Activated T-helper 9 cell treated with anti-CD3 and anti-CD28 coated beads, Interleukin-2, amount 50 U/mL, for 16 hours (primary cell): Measurements from ENCODE around the gene KIF26A.

ENCODE experiments used
- DNase-seq: peaks from one replicate; pipeline ENCODE4 v3.0.0-alpha.2; 2020; ENCODE audit warnings: low read depth

The KIF26A gene

DNA sequence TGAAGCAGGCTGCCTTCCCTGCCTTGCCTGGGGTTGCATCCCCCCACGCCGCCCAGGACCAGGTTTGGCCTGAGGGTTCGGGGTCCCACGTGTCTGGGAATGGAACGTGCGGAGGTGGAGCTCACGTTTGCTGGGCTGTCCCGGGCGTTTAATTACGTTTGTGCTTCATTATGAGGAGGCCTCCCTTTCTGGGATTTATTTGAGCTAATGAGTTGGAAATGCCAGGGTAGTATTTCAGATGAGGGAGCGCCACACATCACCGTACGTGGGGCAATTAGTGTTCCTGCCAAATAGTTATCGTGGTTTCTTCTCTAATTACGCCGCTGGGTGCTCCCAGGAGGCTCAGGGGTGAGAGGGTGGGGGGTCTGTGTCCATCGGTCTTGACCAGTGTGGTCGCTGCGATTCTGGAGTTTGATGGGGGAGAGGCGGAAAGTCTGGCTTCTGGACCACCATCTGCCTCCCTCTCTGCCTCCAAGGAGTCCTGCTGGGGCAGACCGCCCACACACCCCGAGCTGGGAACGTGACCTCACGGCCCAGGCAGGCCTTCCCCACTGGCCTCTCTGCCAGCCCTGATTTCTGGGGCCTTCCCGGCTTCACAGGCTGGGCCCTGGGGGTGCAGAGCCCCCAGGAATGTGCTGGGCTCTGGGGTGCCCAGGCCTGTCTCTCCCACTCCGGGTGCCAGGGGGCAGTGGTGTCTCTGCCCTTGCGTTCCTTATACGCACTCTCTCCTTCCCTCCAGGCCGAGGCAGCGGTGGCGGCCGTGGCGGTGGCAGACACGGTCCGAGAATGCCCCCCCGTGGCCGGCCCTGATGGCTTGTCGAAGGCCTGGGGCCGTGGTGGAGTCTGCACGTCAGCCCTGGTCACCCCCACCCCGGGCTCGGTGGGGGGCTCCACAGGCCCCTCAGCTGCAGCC, 18.9 kb downstream of the KIF26A start:
- DNase-seq: no peak

DNA sequence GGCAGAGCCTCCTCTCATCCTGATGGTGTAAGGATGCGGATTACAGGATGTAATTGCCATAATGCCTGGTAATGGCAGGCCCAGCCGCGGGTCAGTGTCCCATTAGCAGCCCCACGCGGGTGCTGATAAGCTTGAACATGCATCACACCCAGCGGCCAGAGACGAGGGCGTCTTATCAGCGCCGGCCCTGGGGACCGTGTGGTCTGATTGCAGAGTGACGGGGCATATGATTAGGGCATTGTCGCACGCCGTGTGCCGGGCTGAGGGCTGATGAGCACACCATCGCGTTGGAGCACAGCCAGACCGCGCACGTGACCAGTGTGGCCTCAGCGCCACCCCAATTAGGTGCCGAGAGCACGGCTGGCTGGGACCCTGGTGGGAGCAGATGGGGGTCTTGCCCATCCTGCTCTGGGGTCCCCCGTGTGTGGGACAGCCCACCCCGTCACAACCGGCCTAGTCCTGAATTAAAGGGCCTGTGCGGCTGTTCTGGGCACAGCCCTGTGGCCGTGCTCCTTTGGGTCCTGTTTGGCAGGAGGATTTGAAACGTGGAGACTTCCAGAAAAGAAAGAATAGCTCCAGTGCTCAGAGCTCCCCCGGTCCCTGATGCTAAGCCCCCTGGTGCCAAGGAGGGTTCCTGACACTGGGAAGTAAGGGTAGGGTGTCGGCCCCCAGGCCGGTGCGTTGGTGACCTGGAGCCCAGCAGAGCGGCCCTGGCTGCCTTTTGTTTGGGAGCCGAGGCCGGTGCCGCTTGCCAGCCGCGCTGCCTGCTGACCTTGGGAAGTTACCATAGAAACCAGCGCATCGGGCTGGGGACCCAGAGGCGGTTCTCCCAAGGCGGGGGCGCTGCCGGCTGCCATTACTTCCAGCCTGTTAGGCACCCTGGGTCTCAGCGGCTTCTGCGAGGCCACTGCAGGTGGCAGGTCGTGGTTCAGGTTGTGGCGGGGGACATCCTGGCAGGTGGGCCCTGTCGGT, 20.7 kb downstream of the KIF26A start:
- DNase-seq: no peak

DNA sequence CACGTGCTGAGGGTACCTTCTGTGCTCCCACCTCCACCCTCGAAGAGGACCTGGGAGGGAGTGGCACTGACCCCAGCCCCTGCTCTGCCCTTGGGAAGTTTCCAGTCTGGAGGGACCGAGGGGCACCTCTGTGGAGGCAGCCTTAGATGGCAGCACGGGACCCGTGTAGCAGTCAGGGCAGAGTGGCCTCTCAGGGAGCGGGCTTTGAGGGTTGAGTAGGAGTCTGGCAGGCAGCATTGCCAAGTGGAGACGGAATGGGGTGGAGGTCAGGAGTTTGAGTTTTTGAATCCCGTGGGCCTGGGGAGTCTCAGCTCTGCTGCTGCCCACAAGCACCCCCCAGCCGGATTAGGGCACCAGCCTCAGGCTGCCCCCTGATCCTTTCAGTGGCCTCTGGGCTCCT, 21.6 kb downstream of the KIF26A start:
- no peak for DNase-seq

DNA sequence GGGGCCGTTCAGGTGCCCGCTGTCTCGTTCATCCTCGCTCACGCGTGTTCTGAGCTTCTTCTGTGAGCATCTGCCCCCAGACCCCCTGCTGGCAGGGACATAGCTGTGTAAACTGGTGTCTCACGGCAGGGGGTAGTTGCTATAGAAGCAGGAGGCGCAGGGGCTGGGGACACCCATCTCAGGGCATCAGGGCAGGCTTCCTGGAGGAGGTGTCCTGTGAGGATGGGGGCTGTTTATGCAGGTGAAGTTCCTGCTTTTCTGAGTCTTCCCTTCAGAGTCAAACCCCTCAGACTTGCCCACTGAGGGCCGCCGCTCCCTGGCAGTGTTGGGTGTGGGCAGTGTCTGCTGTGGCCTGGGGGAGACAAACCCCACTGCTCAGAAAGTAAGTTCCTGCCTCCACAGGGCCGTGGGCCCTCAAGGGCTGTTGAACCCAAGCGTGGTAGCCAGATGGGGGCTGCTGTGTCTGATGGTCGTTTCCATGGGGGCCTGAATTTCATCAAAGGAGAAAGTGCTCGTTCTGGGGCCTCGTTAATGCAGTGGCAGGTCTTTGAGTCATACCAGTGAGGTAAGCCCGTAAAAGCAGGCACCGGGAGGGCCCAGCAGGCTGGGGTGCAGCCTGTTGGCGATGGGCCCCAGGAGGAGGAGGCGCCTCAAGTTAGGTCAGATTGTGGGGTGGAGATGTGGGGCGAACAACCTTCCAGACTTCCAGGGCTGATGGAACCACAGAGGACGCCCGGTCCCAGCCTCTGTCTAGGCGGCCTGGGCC, 23.4 kb downstream of the KIF26A start:
- DNase-seq: no peak

DNA sequence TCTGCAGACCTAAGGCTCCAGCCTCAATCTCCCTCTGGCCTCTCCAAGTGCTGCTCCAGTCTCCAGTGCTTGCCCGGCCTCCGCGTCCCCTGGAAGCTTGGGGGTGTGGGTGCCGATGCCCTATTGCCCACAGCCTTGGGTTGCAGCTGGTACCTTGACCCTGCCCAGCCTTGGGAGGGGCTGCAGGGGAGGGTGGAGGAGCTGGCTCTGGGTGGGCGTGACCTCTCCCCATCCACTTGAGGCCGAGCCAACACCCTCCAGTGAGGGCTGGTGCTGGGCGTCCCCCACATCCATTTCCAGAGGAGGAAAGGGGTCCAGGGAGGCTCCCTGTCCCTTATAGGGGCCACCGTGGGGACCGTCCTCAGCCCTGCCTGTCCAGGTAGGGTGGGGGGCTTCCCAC, 24.1 kb downstream of the KIF26A start:
- DNase-seq: no peak

DNA sequence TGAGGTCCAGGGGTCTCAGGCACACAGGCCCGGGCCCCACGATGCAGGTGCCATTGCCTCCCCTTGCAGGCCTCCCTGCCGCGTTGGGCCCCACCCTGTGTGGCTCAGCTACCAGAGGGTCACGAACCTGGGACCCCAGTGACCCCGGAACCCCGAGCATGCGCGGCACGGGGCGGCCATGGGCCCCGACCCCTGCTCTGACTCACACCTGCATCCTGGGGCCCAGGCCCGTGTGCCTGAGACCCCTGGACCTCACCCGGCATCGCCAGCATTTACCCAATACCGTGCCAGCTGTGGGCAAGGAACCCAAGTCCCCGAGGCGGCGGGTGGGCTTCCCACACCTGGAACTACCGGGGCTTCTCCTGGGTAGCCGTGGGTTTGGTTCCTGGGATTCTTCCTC, 25.2 kb downstream of the KIF26A start:
- DNase-seq: no peak

DNA sequence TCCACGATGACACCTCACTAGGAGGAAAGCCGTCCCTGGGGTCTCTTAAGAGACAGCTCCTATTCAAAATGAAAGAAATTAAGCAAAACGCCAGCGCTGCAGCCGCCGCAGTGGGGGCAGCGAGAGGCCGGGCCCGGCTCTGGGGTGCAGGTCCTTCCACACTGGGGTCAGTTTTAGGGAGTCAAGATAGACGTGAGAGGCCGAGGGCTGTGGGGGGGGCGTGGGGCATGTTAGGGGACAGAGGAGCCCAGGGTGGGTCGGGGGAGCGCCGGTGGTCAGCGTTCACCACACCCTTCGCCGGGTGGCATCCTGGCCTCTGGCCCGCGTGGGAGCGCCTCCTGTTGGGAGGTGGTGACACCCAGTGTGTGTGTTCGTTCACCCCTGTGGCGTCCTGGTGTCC, 25.7 kb downstream of the KIF26A start:
- DNase-seq: no peak

DNA sequence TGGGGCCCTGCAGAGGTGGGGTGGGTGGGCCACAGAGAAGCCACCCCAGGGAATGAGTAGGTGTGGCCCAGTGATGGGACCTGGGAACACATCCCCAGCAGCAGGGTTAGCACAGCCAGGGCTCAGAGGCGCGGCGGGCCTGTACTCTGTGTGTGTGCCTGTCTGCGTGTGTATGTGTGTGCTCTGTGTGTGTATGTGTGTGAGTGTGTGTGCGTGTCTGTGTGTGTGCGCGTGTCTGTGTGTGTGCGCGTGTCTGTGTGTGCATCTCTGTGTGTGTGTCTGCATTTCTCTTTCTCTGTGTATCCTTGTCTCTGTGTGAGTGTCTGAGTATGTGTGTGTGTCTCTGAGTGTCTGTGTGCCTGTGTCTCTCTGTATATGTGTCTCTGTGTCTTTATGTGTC, 26.1 kb downstream of the KIF26A start:
- no peak for DNase-seq

DNA sequence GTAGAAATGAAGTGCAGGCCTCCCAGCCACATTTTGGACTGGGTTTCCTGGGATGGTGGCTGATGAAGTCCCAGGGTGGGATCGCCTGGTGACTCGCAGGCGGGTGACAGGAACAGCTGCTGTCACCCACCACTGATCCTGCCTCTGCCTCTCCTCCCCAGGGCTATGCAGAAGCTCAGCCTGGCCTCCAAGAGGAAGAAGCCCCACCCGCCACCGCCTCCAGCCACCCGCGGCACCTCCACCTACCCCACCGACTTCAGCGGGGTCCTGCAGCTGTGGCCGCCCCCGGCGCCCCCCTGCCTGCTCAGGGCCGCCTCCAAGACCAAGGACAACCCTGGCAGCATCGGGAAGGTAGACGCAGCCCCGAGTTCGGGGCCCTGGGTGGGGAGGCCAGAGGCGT, 28.3 kb downstream of the KIF26A start:
- DNase-seq: no peak

DNA sequence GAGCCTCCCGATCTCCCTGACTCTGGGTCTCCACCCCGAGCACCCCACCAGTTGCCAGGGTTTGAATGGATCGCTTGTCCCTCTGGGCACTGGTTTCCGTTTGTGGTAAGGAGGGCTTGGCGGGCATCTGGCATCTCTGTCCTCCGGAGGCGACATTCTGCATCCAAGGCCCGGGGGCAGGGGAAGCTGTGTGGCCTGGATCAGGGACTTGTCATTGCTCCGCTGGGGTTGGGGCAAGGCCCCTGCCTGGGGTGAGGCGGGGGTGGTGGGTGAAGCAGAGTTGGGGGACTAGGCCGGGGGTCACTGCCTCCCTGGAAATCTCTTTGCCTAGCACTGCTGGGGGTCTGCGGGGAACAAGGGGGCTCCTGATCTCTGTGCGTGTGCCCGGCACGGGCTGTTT, 30.2 kb downstream of the KIF26A start:
- DNase-seq: no peak

DNA sequence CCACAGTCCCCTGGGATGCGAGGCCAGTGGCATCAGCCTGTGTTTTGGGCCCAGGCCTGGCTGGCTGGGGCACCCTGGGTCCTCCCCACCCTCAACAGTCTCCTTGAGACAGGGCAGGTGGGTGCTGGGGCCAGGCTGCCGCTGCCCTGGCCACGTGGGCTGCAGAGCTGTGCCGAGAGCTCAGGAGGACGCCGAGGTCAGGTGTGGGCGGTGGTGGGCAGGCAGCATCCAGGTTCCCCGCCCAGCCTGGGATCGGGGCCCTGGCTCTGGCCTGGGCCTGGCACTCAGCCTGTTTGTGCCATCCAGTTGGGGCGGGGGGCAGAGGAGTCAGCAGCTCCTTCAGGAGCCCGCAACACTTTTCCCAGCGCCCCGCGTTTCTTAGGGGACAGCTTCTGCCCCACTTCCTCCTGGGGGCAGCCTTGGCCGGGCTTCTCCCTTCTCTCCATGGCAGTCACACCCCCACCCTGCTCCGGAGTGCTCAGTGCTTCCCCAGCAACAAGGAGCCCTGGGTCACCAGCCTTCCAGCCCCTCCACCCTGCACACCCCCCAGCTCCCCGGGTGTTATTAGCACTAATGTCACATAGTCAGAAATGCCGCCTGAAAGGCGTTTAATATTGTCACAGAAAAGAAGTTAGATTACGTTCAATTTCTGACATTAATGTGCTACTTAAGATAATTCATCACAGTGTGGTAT, 30.8 kb downstream of the KIF26A start:
- no peak for DNase-seq

DNA sequence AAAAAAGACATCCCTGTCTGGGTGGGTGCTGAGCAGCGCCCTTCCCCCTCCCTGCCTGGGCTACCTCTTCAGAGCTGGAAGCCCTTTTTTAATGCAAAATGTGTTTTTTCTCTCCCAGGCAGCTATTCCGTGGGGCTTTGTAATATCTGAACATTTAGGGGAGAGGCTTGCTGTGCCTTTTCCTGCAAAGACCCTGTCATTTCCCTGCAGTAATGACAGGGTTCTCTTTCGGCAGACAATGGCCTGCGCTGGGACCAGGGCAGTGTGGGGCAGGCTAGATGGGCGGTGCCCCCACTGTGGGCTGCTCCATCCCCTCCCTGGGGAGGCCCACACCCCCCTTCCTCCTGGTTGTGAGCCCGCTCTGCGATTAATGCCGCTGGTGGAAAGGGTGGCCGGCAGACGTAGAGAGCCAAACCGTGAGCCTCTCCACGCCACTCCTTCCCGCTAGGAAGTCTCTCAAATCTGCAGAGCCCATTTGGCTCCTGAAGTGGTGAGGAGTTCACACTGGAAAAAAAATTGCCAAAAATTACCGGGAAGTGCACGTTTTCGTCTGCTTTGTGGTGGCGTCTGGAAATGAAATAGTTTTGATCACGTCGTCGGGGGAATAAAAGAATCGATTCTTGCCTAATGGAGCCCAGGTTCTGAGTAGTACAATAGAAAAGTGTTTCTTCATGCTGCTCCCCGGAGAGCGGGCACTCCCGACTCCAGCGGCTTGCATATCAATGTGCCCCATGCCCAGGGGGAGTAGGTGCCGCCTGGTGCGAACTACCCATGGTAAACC, 31.5 kb downstream of the KIF26A start:
- DNase-seq: no peak

DNA sequence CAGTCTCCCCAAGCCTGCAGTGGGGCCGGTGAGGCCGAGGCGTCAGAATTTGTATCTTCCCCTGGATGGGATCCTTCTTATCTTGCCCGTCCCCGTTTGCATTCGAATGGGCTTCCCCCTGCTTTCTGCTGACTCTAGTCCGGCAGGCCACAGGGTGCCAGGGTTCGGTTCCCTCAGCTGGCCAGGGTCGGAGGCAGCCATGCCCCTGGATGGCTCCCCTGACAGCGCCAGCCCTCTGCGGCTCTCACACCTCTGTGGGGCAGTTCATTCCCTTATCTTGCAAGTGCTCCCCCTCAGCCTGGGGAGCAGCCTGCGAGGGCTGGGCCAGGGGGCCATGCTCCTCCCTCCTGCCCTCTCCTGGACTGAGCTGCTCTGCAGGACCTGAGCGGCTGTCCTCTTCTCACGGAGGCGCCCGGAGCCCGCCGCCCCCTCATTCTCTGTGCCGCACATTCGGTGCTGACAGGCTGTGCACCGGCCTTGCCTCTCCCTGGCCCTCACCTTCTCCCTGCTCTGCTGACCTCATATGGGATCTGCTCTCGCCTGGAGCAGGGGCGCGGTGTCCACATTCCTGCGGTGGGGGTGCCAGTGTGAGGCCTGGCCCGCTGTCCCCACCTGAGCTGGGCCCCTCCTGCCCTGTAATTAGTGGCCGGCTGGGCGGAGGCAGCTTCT, 32.8 kb downstream of the KIF26A start:
- no peak for DNase-seq

DNA sequence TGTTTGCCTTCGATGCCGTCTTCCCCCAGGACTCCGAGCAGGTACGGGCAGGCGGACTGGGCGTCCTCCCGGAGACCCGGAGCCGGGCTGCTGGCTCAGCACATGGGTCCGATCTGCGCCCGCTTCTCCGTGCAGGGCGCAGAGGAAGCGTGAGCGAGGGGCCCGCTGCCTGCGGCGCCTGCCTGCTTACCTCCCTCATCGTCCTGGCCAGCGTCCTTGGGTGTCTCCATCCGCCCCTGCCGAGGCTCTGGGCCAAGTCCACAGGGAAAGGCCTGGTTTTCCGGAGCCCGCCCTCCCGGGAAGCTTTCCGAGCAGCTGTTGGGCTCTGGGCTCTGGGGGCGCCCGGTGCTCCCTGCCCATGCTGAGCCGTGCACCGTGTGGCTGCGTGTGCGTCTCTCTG, 33.5 kb downstream of the KIF26A start:
- DNase-seq: no peak

DNA sequence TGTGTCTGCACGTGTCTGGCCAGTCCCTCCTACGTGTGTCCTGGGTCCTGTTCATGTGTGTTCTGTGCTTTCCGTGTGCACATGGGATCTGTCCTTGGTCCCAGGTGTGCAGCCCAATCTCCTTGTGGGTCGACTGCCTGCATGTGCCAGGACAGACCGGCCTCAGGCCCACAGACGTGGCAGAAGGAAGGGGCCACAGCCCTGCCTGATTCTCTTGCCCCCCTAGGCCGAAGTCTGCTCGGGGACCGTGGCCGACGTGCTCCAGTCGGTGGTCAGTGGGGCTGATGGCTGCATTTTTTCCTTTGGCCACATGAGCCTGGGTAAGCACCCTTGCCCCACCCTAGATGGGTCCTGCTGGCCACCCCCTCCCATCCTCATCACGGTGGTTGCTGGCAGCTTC, 34.0 kb downstream of the KIF26A start:
- no peak for DNase-seq

DNA sequence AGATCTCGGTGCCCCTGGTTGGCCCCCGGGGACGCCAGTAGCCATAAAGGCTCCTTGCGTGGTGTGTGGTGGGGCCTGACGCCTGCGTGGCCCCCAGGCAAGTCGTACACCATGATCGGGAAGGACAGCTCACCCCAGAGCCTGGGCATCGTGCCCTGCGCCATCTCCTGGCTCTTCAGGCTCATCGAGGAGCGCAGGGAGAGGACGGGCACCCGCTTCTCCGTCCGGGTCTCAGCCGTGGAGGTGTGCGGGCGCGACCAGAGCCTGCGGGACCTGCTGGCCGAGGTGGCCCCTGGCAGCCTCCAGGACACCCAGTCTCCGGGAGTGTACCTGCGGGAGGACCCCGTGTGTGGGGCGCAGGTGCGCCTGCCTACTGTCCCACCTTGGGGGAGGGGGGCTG, 34.5 kb downstream of the KIF26A start:
- DNase-seq: no peak

DNA sequence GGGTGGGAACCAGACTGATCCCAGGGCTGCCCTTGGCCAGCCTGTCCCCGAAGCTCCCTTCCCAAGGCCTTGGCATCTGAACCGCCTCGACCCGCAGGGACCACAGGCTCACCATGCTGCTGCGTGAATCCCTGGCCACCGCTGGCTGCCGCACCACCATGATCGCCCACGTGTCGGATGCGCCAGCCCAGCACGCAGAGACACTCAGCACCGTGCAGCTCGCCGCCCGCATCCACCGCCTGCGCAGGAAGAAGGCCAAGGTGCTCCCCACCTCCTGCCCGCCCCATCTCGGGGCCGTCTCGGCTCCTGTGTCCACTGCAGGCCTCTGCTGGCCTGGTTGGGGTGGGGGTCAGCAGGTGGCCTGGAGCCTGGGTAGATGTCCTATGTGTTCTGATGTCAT, 35.7 kb downstream of the KIF26A start:
- DNase-seq: no peak

DNA sequence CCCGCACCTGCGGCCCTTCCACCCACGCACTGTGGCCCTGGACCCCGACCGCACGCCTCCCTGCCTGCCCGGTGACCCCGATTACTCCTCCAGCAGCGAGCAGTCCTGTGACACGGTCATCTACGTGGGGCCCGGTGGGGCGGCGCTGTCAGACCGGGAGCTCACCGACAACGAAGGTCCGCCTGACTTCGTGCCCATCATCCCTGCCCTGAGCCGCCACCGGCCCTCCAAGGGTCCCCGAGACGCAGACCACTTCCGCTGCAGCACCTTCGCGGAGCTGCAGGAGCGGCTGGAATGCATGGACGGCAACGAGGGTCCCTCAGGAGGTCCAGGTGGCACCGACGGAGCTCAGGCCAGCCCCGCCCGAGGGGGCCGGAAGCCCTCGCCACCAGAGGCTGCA, 36.7 kb downstream of the KIF26A start:
- no peak for DNase-seq

DNA sequence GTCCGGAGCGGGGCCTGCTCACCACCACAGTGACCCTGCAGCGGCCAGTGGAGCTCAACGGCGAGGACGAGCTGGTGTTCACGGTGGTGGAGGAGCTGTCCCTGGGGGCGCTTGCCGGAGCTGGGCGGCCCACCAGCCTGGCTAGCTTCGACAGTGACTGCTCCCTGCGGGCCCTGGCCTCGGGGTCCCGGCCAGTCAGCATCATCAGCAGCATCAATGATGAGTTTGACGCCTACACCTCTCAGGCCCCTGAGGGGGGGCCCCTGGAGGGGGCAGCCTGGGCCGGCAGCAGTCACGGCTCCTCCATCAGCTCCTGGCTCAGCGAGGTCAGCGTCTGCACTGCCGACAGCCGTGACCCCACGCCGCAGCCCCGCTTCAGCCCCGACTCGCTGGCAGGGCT, 37.4 kb downstream of the KIF26A start:
- no peak for DNase-seq

DNA sequence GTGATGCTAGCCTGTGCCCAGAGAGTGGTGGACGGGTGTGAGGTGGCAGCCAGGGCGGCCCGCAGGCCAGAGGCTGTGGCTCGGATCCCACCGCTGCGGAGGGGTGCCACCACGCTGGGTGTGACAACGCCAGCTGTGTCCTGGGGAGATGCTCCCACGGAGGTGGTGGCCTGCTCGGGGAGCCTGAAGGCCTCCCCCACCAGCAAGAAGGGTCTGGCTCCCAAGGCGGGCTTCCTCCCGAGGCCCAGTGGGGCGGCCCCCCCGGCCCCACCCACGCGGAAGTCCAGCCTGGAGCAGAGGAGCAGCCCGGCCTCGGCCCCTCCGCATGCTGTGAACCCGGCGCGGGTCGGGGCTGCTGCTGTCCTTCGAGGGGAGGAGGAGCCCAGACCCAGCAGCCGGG, 38.2 kb downstream of the KIF26A start:
- DNase-seq: no peak
